ENCODE results near the gene TBX19.
"Not testable (repeated sequence)": the region's sequence is repeated elsewhere in the genome, so short reads cannot be mapped to it uniquely, and the experiment has no call there.

TBX19 gene

DNA sequence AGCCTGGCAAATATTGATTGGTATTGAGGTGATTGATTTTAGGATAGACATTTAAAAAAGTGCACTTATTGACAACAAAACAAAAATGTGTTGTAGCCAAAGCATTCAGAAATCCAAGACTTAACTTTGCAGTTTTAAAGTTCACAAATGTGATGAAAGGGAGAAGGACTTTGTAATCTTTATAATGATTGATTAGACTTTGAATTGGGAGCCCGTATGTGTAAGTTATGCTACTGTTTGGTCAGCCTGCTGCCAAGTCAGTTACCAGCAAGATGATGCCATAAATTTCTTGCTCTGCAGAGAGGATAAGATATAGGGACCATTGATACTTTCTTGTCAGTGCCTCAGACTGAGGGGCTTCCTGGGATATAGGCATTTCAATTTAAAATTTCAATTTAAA is 39.5 kb downstream of the TBX19 start:
- no peak for DNase-seq (ENCODE audit: low read depth)

DNA sequence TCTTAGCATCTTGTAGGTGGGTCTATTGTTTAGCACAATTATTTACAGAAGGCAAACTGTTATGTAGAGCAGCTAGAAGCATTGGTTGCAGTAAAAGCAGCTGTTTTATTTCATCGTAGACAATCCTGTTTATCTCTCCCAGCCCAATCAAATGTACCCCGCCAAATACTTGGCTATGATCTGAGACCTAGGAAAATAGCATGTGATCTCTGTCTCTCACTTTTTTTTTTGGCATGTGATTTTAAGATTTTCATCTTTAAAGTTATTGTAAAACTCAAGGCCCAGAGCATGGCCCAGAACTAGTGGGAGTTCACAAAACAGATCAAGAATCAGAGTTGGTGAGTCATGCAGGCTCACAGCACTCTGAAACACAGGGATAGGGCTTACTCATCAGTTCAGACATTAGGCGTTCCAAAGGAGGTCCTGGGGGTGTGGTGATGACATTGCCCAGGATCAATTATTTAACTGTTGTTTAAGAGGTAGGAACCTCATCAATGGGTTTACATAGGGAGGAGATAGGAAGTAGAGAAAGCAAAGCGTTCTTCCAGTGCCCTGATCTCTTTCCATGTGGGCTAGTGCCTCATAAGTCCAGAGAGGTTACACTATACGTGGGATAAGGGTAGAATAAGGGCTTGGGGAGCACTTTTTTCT is 40.2 kb downstream of the TBX19 start:
- no peak for DNase-seq (ENCODE audit: low read depth)

DNA sequence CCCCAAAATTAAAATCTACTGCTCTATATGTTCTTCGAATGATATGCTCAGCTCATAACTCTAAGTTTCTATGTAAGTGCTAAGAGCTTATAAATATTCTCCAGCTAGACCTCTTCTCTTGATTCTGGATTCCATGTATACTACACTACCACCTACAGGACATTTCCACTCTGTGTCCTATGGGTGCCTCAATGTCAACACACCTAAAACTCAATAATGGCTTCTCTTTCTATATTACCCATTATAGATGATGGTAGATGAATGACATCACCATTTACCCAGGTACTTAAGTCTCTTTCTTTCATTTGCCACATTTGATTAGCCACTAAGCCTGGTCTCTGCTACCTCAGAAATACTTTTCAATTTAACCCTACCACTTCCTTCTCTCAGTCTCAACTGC is 41.3 kb downstream of the TBX19 start:
- no peak for DNase-seq (ENCODE audit: low read depth)

DNA sequence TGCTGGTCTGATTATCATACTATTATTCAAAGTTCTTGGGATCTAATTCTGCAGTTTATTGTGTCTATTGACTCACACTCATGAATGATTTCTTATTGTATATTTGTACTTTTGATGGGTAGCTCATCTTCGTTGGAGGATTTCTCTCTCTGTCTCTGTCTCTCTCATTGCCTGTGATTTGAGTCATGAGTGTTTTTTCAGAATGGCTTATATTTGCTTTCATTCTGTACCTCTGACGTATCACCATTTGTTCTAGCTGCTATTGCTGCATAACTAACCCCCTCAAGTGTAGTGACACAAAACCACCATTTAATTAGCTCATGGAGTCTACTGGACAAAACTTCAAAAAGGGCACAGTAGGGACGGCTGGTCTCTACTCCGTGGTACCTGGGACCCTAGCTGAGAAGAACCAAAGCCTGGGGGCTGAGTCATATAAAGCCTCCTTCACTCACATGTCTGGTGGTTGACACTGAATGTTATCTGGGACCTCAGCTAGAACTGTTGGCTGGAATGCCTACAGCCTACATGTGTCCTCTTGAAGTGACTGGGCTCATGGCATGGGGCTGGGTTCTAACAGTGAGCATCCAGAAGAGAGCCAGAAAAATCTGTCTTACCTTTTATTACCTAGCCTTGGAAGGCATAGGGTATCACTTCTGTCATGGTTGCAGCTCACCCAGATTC is 44.2 kb downstream of the TBX19 start:
- DNase-seq (ENCODE audit: low read depth) = no peak

DNA sequence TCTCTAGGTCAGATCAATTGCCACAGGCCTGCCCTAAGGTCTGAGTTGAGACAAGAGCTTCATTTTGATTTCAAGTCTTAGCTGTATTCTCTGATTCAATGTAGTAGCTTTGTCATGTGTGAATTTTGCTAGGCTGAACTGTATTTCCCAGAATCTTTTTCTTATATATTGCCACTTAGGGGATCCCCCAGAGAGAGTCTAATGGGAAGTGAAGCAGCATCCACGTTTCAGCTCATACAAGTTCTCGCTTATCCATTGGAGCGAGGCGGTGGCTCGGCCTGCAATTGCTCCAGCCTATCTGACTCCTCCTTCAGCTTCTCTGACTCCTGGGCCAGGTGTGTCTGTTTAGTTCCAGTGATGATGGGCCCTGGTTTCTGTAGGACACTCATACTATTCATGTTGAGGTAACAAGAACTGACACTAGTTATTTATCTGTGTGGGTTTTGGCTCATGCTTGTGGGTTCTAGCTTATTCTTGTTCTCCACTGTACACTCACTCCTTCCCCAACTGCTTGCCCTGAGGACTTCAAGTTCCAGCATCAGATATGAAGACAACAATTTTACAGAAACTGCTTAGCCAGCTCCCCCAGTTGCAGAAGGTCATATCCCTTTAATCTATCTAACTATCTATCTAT is 48.2 kb downstream of the TBX19 start:
- DNase-seq (ENCODE audit: low read depth) = no peak

DNA sequence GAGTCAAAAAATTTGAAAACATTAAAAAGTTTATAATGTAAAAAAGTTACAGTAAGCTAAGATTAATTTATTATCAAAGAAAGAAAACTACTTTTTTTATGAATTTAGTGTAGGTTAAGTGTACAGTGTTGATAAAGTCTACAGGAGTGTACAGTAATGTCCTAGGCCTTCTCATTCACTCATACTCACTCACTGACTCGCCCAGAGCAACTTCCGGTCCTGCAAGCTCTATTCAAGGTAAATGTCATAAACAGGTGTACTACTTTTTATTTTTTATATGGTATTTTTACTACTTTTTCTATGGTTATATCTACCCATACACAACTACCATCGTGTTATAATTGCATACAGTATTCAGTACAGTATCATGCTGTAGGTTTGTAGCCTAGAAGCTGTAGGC is 49.6 kb downstream of the TBX19 start:
- DNase-seq (ENCODE audit: low read depth) = no peak

DNA sequence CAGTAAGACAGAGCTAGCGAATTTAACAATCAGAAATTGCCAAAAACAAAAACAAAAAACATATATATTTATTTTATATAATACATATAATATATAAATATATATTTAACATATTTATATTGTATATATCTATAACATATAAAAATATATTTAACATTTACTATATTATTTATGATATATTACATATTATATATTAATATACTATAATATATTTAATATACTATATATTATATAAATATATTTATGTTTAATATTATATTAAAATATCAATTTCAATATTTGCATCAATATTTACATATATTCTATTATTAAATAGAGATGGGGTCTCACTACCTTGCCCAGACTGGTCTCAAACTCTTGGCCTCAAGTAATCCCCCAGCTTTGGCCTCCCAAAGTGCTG is 50.9 kb downstream of the TBX19 start:
- no peak for DNase-seq (ENCODE audit: low read depth)

DNA sequence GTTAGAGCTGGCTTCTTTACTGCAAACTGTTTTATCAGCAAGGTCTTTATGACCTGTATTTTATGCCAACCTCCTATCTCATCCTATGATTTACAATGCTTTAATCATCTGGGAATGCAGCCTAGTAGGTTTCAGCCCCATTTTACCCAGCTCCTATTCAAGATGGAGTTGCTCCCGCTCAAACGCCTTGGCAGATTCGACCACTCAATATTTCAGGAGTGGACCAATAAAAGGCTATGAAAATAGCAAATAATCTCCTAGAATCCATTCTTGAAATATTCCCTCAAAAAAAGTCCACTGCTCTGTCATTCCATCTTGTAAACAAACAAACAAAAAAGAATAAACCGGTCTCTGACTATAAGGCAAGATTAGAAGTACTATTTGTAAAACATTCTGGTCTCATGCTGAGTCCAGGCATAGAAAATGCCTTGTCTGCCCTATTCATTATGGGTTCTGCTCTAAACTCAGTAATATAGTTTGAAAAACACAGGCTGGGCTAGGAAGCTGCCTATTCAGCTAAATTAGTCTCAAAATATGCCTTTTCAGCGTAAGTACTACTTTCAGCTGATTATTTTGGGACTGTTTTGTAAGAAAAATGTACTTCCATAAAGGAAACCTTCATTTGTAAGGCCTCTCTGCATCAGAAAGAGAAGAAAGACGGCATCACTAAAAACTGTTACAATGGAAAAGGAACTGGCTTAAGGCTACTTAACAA is 53.0 kb downstream of the TBX19 start:
- DNase-seq (ENCODE audit: low read depth) = no peak

DNA sequence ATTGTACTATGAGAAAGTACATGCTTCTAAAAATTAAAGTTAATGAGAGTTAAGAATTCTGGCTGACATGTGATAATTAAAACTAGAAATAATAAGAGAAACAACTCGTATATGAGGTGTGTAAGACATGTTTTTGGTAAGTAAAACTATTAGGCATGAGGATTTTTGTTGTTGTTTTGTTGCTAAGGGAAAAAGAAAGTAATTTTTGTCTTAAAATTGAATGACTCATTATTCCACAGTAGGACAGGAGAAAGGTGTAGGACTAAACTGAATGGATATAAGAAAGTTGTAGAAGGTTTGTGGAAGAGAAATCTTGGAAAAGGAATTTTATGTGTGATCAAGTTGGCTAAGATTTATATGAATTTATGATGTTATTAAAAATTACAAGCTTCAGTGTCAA is 54.8 kb downstream of the TBX19 start:
- no peak for DNase-seq (ENCODE audit: low read depth)

DNA sequence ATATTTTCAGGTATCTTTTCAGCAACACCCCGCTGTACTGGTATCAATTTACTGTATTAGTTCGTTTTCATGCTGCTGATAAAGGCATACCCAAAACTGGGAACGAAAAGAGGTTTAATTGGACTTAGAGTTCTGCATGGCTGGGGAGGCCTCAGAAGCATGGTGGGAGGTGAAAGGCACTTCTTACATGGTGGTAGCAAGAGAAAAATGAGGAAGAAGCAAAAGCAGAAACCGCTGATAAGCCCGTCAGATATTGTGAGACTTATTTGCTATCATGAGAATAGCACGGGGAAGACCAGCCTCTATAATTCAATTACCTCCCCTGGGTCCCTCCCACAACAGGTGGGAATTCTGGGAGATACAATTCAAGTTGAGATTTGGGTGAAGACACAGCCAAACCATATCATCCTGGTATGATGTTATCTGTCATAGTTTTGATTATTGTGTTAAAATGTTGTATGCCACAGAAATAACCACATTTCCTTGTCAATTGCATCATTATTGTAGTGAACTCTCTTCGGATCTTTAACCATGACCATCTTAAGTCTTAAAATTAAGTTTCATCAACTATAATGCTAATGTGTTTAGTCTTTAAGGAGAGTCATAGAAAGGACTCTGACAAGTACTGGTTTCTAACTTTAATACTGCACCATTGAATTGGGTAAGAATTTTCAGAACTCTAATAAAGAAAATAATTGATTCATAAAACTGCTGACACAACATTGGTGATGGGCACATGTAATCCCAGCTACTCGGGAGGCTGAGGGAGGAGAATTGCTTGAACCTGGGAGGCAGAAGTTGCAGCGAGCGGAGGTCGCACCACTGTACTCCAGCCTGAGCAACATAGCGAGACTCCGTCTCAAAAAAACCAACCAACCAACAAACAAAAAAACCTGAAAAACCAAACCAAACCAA is 58.2 kb downstream of the TBX19 start:
- DNase-seq (ENCODE audit: low read depth) = no peak

DNA sequence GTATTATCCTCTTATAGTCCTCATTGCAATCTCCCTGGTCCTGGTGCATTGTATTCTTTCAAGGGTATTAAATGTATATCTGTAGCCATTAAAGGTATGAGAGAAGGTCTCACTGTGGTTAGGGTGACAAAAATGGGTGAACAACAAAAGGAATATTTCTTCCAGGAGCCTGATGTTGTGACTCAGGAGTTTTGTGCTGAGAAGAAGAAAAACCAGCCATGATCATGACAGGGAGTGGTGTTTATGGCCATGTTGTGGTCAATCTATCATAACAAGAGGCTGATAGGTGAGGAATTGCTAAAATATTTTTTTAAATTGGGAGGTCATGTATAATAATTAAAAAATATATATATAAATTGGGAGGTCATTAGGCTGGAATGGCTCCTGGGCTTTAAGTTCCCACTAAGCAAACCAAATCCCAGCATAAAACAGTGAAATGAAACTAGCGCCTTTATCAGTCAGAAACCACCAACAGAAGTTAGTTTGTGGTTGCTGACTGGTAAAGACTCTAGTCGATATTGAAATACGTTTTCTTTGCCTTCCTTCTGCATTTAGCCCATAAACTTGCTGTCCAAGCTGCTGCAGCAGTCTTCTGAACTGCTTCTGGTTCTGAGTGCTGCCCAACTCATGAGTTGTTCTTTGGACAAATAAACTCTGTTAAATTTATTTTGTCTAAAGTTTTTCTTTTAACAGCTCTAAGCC is 60.3 kb downstream of the TBX19 start:
- no peak for DNase-seq (ENCODE audit: low read depth)

DNA sequence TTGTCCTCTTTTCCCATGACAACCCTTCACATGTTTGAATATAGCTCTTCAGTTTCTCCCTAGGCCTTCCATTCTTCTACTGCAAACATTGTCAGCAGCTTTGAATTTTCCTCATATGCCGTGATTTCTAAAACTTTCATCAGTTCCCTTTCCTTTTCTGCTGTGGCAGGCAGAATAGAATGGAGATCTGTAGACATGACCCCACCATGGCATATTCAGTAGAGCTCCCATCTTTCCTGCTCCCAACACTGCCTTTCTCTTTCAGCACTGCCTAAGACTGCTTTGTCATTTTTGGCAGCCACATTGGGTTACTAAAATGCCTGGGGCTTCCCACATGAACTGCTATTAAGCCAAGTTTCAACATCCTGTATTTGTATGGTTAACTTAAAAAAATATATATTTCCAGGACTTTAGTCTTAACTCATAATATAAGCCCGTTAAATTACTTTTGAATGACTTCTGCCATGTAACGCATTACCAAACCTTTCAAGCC is 60.9 kb downstream of the TBX19 start:
- no peak for DNase-seq (ENCODE audit: low read depth)

DNA sequence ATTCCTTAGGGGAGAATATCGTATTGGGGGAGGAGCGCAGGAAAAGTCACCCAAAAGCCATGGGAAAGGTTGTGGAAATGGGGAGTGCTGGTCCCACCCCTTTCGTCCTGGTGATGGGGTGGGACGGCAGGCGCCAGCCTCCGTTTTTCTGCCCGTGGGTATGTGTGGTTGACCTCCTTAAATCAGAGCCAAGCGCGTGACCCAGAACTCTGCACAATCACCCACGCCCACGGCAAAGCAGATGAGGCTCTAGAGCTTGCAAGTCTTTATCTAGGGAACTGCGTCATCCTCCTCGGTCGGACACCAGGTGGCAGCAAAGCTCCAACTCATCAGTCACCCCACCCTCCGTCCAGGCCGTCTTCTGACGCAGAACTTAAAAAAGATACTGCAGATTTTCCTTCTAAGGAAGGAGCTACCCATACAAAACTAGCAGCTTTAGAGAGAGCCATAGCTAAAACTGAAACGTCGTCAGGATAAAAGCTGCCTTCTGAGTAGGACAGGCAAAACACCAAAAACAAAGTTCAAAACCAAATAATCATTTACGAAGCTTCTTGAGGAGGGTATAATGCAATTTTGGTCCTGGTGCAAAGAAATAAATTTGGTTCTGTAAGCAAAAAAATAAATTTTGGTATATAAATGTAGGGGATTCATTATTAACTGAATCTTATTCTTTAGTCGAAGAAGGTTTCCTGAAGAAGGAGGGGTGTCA is 62.0 kb downstream of the TBX19 start:
- peak; percentile 82 for DNase-seq (ENCODE audit: low read depth)

DNA sequence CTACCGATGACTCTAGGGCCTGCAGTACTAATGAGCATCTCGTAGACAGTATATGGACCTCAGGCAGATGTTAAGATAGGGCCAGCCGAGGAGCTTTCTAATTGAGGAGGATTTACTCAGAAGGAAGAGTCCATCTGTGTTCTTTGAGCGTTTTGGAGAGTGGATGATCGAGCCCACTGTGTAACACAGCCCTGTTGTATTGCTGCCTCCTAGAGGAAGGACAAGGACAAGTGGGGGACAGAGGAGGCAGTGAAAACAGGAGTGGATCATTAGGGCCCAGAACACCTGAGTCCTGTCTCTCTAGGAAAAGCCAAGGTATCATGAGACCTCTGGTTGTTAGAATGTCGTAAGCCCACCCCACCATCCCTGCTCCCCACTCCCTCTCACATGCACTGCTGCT is 62.9 kb downstream of the TBX19 start:
- DNase-seq (ENCODE audit: low read depth) = no peak

DNA sequence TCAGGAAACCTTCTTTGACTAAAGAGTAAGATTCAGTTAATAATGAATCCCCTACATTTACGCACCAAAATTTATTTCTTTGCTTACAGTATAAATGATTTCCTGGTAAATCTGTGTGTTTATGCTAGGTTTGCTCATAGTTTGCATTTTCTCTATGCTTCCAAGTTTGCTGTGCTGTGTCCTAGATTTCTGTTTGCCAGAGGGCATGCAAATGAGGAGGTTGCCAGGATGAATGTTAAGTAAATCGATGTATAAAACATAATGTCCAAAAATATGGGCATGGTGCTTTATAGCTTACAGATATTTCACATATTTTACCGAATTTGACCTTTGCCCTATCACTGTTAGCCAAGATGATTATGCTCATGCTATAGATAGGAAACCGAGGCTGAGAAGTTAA is 63.8 kb downstream of the TBX19 start:
- no peak for DNase-seq (ENCODE audit: low read depth)

DNA sequence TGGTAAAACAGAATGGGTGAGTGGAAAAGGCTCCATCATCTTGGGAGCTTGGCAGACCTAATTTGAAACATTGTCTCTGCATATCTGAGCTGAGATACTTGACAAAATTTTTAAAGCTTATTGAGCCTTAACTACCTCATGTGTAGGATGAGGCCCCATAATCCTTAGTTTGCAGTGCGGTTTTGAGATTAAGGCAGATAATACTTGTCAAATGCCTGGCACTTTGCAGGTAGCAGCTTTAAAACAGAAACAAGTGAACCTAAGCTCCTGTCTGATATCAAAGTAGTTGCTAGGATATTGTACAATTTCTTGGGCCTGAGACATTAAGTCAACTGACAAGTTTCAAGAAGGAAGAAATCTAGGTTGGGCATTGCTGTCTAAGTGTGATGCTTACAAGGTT is 65.3 kb downstream of the TBX19 start:
- DNase-seq (ENCODE audit: low read depth) = no peak

DNA sequence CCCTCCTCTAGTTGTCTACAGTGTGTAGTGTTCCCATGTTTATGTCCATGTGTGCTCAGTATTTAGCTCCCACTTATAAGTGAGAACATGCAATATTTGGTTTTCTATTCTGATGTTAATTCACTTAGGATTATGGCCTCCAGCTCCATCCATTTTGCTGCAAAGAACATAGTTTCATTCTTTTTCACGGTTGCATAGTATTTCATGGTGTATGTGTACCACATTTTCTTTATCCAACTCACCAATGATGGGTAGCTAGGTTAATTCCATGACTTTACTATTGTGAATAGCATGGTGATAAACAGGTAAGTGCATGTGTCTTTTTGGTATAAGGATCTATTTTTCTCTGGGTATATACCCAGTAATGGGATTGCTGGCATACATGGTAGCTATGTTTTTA is 67.0 kb downstream of the TBX19 start:
- no peak for DNase-seq (ENCODE audit: low read depth)

DNA sequence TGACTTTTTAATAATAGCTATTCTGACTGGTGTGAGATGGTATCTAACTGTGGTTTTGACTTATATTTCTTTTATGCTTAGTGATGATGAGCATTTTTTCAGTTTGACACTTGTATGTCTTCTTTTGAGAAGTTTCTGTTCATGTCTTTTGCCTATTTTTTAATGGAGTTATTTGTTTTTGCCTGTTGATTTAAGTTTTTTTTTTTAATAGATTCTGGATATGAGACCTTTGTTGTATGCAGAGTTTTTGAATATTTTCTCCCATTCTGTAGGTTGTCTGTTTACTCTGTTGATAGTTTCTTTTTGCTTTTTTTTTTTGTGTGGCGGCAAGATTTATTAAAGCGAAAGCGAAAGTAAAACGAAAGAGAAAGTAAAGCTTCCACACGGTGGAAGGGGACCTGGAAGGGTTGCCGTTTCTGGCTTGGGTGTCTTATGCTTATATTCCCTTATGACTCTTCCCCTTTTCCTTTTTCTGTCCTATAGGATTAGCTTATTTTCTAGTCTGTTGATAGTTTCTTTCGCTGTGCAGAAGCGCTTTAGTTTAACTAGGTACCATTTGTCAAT is 67.6 kb downstream of the TBX19 start:
- DNase-seq (ENCODE audit: low read depth) = no peak

DNA sequence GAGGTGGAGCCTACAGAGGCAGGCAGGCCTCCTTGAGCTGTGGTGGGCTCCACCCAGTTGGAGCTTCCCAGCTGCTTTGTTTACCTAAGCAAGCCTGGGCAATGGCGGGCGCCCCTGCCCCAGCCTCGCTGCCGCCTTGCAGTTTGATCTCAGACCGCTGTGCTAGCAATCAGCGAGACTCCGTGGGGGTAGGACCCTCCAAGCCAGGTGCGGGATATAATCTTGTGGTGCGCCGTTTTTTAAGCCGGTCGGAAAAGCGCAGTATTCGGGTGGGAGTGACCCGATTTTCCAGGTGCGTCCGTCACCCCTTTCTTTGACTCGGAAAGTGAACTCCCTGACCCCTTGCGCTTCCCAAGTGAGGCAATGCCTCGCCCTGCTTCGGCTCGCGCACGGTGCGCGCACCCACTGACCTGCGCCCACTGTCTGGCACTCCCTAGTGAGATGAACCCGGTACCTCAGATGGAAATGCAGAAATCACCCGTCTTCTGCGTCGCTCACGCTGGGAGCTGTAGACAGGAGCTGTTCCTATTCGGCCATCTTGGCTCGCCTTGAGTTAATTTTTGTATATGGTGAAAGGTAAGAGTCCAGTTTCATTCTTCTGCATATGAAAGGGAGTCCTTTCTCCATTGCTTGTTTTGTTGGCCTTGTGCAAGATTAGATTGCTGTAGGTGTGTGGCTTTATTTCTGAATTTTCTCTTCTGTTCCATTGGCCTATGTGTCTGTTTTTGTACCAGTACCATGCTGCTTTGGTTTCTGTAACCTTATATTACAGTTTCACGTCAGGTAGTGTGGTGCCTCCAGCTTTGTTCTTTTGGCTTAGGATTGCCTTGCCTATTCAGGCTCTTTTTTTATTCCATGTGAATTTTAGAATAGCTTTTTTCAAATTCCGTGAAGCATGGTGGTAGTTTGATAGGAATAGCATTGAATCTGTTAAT is 73.9 kb downstream of the TBX19 start:
- DNase-seq (ENCODE audit: low read depth) = not testable (repeated sequence)
